Left ventricle myocardium superior (tissue), 1 donor: ENCODE data around the gene MX2. TPM values are rescaled to one million over a fixed set of nuclear protein-coding genes. Genes with fewer than 3 reads are reported as not detected.
"Not testable (repeated sequence)": the region's sequence is repeated elsewhere in the genome, so short reads cannot be mapped to it uniquely, and the experiment has no call there.

ENCODE experiments used
- ATAC-seq: fragments of 200-7000 bp; cut with Tn5 transposase; one replicate; pipeline ENCODE4 v1.9.1; 2020; ENCODE audit warnings: mild to moderate bottlenecking, moderate library complexity
- DNase-seq: peaks from one replicate; pipeline ENCODE4 v3.0.0-alpha.2; 2020
- intact Hi-C: fragments of 100-400 bp; cut with micrococcal nuclease; formaldehyde crosslinking; loops from one replicate; pipeline ENCODE4 v1.11.0; 2022
- total RNA-seq: library from RNA; stranded (reverse); fragmentation: NEBNext Ultra II Directional; extraction: Animal tissue kit (Norgen Biotek cat#: 25700); gene quantifications from one replicate; pipeline ENCODE4 v1.2.1, GENCODE V29; 2021
- donor health status: DM: no; HTN: yes; CAD: no; lungs with severe emphysema.

MX2 gene
- total RNA-seq, 1 donor from 2014 or later = 7.1 TPM

GRCh38 chr21:41402231-41402630 lies 40.4 kb downstream of the MX2 start:
- intact Hi-C loops = no loop called here
- DNase-seq (no peak), ATAC-seq (no peak)

GRCh38 chr21:41402796-41403195 lies 41.0 kb downstream of the MX2 start:
- intact Hi-C loops = no loop called here
- DNase-seq (no peak), ATAC-seq (no peak)

DNA sequence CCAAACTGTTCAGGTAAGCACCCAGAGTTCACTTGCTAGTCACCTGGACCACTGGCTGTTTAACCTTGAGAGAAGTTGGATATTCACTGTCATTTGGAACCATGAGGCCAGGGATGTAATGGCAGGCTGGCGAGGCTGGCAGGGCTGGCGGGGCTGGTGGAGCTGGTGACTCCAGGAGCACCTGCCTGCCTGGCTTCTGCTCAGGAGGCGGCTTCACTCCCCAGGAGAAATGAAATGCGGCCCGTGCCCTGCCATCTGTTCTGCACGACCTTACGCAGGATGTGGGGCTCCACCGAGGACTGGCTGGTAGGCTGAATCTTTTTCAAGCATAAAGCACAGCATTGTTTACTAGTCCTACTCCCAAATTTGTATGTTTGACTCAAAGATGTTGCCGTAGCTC lies 41.5 kb downstream of the MX2 start:
- ATAC-seq (no peak), DNase-seq (no peak)
- intact Hi-C loops = no loop called here

- ATAC-seq = no peak
- intact Hi-C loops = no loop called here
- DNase-seq = no peak
These were observed 42.1 kb downstream of the MX2 start for GRCh38 chr21:41403966-41404365.

DNA sequence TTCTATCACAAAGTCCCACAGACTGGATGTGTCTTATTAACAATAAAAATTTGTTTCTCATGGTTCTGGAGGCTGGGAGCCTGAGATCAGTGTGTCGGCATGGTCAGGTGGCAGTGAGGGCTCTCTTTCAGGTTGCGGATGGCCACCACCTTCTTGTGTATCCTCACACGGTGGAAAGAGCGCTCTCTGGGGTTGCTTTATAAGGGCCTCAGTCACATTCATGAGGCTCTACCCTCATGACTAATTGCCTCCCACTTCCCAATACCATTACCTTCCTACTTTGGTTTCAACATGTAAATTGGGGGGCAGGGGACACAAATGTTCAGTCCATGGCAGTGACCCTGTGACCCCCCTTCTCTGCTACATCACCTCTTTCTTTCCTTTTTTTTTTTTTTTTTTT lies 43.5 kb downstream of the MX2 start:
- intact Hi-C loops = no loop called here
- no peak for ATAC-seq
- no peak for DNase-seq

DNA sequence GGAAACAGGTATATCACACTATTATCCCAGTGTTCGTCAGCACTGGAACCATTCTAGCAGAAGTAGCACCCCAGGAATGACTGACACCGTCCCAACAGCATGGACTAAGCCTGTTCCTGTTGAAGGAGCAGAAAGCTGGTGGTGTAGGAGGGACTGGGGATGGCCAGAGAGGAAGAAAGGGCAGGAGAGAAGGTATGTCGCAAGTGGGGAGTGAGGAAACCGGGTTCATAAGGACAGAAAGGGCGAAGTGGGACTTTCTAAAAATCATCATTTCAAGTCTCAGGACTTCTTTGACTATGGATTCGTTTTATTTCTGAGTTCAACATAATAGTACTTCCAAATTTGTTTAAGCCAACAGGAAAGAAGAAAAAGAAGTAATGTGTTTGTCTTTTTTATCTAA lies 44.5 kb downstream of the MX2 start:
- DNase-seq = no peak
- intact Hi-C loops = no loop called here
- ATAC-seq = no peak

DNA sequence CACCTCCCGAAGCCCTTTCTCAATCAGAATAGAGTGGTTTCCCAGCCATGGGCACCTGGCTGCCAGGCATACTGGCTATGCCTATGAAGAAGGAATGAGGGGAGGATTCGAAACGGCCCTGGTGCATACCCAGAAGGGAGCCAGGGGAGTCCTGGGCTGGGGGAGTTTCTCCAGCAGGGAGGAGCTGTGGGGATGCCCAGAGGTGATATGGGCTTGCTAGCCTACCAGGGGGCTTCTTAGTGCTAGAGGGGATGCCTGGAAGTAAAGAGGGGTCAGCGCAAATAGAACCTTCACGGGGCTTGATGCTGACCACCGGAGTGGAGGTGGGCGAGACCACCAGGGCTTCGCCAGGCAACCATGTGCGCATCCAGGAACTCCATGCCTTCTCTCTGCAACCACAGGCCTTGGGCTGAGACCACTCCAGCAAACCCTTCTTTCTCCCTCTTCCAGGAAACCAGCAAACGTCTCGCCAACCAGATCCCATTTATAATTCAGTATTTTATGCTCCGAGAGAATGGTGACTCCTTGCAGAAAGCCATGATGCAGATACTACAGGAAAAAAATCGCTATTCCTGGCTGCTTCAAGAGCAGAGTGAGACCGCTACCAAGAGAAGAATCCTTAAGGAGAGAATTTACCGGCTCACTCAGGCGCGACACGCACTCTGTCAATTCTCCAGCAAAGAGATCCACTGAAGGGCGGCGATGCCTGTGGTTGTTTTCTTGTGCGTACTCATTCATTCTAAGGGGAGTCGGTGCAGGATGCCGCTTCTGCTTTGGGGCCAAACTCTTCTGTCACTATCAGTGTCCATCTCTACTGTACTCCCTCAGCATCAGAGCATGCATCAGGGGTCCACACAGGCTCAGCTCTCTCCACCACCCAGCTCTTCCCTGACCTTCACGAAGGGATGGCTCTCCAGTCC lies 46.0 kb downstream of the MX2 start:
- DNase-seq = no peak
- intact Hi-C loops = no loop called here
- ATAC-seq = no peak

GRCh38 chr21:41410361-41410760 lies 48.5 kb downstream of the MX2 start:
- ATAC-seq (no peak), DNase-seq (no peak)
- intact Hi-C loops = no loop called here

DNA sequence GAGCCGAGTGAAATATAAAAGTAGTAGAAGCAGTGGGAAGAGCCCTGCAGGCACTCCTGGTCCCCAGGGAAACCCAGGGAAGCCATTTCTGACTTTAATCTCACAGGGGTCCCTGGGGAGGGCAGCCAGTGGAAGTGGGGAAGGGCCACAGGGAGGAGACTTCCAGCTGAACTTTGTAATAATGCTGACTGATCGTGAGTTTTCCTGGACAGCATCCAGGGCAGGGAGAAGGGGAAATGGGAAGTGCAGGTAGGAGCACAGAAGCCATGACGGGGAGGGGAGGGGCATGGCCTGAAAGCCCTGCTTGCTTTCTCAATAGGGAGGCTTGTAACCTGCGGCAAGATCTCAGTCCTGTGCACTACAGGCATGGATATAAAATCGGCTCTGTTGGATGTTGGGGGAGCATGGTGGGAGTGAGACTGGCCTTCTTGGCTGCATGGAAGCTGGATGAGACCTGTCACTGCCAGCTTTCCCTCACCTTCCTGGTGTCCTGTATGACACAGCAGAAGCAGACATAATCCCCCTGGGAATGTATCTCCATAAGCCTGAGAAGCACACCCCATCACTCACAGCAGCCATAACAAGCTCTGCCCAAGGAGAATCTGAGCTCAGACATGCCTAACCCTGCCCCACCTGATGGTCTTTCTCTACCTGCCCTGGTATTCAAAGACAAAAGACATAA lies 49.1 kb downstream of the MX2 start:
- intact Hi-C loops = no loop called here
- DNase-seq (no peak), ATAC-seq (peak; percentile 13)

- ATAC-seq (no peak), DNase-seq (peak; percentile 47)
- intact Hi-C loops = no loop called here
These were observed 49.7 kb downstream of the MX2 start for GRCh38 chr21:41411449-41412089.

GRCh38 chr21:41417505-41417904 lies 55.7 kb downstream of the MX2 start:
- DNase-seq, ATAC-seq, intact Hi-C loops: not testable (repeated sequence)

DNA sequence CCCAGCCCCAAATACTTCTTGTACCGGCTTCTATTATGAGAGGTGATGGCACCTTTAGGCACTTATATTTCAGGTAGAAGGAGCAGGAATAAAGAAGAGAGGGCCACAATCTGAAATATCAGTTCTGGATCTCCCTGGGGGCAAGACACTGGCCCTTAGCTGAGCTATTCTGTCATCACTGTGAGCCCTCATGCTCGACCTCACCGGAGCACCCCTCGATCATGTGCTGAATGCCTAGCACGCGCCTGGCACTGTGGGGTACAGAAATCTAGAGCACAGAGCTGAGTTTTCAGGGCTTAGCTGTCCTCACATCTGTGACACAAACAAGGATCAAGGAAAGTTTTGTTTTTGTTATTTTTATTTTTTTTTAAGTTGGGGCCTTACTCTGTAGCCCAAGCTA lies 56.6 kb downstream of the MX2 start:
- intact Hi-C loops = no loop called here
- DNase-seq (no peak), ATAC-seq (no peak)

DNA sequence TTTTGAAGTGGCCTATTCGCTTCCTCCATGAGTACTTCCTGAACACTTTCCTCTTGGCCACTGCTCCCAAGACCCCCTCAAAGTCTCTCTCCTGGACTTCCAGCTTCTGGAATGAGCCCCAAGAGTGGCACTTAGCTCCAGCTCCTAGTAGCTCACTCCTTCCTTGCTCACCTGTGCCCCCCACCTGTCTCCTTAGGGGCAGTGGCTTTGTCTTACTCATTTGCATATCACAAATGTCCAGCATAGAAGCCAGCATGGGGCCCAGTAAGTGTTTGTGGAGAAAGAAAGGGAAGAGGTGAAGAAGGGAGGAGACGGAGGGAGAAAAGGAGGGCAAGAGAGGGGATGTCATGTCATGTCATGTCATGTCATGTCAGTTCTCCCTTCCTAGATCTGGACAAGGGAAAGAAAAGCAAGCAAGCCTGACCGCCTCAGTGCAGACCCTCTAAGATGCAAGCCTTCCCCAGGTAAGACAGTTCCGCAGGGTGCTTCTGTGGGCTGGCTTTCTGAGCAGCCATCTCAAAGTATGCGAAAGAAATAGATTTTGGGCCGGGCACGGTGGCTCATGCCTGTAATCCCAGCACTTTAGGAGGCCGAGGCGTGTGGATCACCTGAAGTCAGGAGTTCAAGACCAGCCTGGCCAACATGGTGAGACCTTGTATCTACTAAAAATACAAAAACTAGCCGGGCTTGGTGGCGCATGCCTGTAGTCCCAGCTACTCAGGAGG lies 57.3 kb downstream of the MX2 start:
- DNase-seq (no peak), ATAC-seq (no peak)
- intact Hi-C loops = no loop called here

- DNase-seq (peak; percentile 85), ATAC-seq (peak; percentile 97)
- intact Hi-C loops = no loop called here
These were observed 58.4 kb downstream of the MX2 start for GRCh38 chr21:41419921-41420862.

DNA sequence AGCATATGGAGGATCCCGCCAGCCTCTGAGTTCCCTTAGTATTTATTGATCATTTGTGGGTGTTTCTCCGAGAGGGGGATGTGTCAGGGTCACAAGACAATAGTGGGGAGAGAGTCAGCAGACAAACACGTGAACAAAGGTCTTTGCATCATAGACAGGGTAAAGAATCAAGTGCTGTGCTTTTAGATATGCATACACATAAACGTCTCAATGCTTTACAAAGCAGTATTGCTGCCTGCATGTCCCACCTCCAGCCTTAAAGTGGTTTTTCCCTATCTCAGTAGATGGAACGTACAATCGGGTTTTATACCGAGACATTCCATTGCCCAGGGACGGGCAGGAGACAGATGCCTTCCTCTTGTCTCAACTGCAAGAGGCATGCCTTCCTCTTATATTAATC lies 59.2 kb downstream of the MX2 start:
- ATAC-seq, DNase-seq, intact Hi-C loops: not testable (repeated sequence)

DNA sequence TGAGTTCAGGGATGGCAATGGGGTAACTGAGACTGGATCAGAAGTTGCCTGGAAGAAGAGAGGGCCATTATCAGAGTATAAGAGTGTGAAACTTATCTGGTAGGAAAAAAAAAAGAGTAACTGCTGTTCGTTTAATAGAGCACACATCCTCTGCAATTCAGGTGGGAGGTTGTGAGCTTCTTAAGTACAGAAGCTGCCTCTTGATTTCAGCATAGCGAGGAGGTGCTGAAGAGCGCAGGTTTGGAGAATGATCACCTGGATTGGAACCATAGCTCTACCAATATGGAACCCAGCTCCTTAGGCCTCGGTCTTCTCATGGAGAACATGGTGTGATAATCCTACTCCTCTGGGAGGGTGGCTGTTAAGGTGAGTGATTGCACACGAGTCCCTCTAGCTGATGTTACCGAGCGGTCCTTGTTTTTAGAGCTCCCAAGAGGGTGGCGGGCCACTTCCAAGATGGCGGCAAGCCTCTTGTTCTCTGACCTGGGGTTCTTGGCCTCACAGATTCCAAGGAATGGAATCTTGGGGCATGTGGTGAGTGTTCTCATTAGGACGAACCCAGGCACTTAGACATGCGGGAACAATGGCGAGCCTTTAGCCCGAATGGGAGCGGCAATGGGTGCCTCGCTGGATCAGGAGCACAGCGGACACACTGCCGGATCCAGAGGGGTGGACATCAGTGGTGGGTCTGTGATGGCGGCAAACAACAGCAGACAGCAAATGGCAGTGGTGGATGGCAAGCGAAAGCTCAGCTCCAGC lies 60.9 kb downstream of the MX2 start:
- intact Hi-C loops = no loop called here
- no peak for ATAC-seq
- DNase-seq = no peak

DNA sequence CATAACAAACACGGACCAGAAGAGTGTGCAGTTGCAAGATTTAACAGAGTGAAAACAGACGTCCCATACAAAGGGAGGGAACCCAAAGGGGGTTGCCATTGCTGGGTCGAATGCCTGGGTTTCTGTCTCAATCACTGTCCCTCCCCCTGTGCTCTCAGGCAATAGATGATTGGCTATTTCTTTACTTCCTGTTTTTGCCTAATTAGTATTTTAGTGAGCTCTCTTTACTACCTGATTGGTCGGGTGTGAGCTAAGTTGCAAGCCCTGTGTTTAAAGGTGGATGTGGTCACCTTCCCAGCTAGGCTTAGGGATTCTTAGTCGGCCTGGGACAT lies 61.4 kb downstream of the MX2 start:
- DNase-seq, ATAC-seq, intact Hi-C loops: not testable (repeated sequence)

DNA sequence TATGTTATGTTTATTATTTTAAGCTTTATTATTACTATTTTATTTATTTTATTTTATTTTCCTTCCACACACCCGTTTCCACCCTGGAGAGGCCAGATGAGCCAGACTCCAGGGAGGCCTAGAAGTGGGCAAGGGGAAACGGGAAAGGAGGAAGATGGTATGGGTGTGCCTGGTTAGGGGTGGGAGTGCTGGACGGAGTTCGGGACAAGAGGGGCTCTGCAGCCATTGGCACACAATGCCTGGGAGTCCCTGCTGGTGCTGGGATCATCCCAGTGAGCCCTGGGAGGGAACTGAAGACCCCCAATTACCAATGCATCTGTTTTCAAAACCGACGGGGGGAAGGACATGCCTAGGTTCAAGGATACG lies 63.7 kb downstream of the MX2 start:
- ATAC-seq = no peak
- intact Hi-C loops = no loop called here

More for the DNA sequence above, 63.7 kb downstream of the MX2 start:
- DNase-seq = no peak
